Activated T-helper 2 cell treated with anti-CD3 and anti-CD28 coated beads, Interferon-gamma antibody, Interleukin-2, Interleukin-4, amounts not matched to agents 10 μg/mL and 5 μg/mL and 100 μg/mL, durations not matched to agents 14 hours and 24 hours and 36 hours (primary cell): ENCODE results near the gene B9D2. TPM values are rescaled to one million over a fixed set of nuclear protein-coding genes. Genes with fewer than 3 reads are reported as not detected.
"Not testable (repeated sequence)": the region's sequence is repeated elsewhere in the genome, so short reads cannot be mapped to it uniquely, and the experiment has no call there.

Experiments
- DNase-seq: peaks from one replicate; pipeline ENCODE4 v3.0.0; 2021; ENCODE audit warnings: low spot score
- H3K27ac Mint-ChIP-seq: one replicate; pipeline ENCODE4 v1.8.0; 2021; ENCODE audit warnings: mixed read lengths
- H3K27me3 Mint-ChIP-seq: one replicate; pipeline ENCODE4 v1.8.0; 2021; ENCODE audit warnings: low read depth, mixed read lengths
- H3K36me3 Mint-ChIP-seq: one replicate; pipeline ENCODE4 v1.8.0; 2021; ENCODE audit warnings: low read depth, mixed read lengths
- H3K4me1 Mint-ChIP-seq: one replicate; pipeline ENCODE4 v1.8.0; 2021; ENCODE audit warnings: low read depth, mixed read lengths
- H3K4me3 Mint-ChIP-seq: one replicate; pipeline ENCODE4 v1.8.0; 2021; ENCODE audit warnings: low read depth, mild to moderate bottlenecking, moderate library complexity, mixed read lengths
- H3K9me3 Mint-ChIP-seq: one replicate; pipeline ENCODE4 v1.8.0; 2021; ENCODE audit warnings: mixed read lengths
- intact Hi-C: fragments of 100-400 bp; cut with micrococcal nuclease; formaldehyde crosslinking; loops from one replicate; pipeline ENCODE4 v1.15.1; 2023
- total RNA-seq: library from RNA; stranded (reverse); gene quantifications from 2 replicates; pipeline ENCODE4 v1.2.3, GENCODE V29; 2022

B9D2 gene, protein sequence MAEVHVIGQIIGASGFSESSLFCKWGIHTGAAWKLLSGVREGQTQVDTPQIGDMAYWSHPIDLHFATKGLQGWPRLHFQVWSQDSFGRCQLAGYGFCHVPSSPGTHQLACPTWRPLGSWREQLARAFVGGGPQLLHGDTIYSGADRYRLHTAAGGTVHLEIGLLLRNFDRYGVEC
- 6.2 TPM in 2 replicates for total RNA-seq

- H3K4me1 Mint-ChIP-seq, result peaks cover 28% of the 10 kb centered on the region
- no peaks in the 10 kb centered on the region for H3K27me3 Mint-ChIP-seq
- peak; percentile 98 for DNase-seq
- peak within 1 kb of the TSS; percentile 84 for H3K4me3 Mint-ChIP-seq
- H3K36me3 Mint-ChIP-seq, result peaks cover 5% of the 10 kb centered on the region
- H3K9me3 Mint-ChIP-seq, result no peaks in the 10 kb centered on the region
- peak within 1 kb of the TSS; percentile 91 for H3K27ac Mint-ChIP-seq
- intact Hi-C loops, result loop anchor here (1.0 kb wide), 2 partner anchors 10 to 33 kb away; partner anchors contain the start of genes BCKDHA and EXOSC5
Observed at GRCh38 chr19:41363753-41364523, at the start of gene B9D2. Gene B9D2 (minus strand): TSS chr19:41364149. CDS start chr19:41363519, 630 bp downstream.

DNA sequence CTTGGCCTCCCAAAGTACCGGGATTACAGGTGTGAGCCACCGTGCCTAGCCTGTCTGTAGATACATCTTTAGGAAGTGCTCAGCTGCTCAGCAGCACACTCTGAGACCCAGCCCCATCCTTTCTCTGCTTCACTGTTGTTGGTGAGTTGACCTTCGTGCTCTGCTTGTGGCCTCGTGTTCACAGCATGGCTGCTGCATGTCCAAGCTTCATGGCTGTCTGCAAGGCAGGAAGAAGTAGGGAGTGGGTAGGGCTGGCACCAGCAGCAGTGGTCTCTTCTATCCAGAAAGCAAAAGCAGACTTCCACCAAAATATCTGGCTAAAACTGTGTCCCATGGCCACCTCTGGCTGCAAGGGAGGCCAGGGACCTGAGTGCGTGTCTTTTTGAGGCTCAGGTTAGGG lies 49.0 kb upstream of the B9D2 start:
- Mint-ChIP-seq H3K4me1 (peaks cover 7% of the 10 kb centered on the region), H3K27me3 (no peaks in the 10 kb centered on the region), H3K4me3 (no peak overlapping the region), H3K36me3 (peaks cover 9% of the 10 kb centered on the region), H3K9me3 (no peaks in the 10 kb centered on the region), H3K27ac (no peak overlapping the region)
- intact Hi-C loops, result no loop called here
- DNase-seq, result no peak

- Mint-ChIP-seq H3K36me3 (peaks cover 8% of the 10 kb centered on the region), H3K4me3 (no peak overlapping the region), H3K9me3 (no peaks in the 10 kb centered on the region), H3K27me3 (no peaks in the 10 kb centered on the region), H3K4me1 (peaks cover 7% of the 10 kb centered on the region), H3K27ac (no peak overlapping the region)
- DNase-seq, result no peak
- intact Hi-C loops, result no loop called here
Observed at GRCh38 chr19:41411968-41412265, 48.0 kb upstream of the B9D2 start.

DNA sequence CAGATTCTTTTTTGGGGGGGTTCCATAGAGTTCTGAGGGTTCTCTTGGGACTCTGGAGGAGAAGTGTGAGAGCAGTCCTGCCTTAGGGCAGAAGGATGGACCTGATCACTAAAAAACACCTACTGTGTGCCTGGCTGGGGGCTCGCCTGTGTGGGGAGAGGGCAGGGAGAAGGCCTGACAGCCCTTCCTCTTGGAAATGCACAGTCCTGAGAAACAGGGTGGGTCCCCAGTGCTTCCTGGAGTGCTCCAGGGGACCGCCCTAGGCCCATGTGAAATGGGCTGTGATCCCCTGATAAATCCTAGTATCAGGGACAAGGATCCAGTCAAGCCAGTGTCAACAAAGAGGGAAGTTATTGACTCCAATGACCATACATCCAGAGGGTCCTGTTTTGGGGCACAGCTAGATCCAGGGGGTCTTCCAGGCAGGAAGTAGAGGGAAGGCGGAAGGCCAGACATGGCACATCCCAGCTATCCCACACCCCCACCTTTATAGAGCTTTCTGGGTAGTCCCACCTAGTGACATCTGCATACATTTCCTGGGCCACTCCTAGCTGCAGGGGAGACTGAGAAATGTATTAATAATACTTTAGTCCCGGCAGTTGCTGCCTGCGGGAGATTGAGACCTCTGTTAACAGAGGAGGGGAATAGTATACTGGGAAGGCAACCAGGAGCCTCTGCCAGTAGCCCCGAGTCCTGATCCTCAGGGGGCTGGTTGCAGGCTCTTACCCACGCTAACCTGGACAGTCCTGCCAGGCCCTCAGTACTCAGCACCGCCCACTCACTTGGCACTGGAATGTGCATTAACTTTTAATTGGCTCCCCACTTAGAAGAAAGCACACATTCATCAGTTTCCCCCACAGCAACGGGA lies 47.4 kb upstream of the B9D2 start:
- Mint-ChIP-seq H3K4me3 (no peak overlapping the region), H3K36me3 (peaks cover 7% of the 10 kb centered on the region), H3K4me1 (peaks cover 7% of the 10 kb centered on the region), H3K9me3 (no peaks in the 10 kb centered on the region), H3K27ac (no peak overlapping the region), H3K27me3 (no peaks in the 10 kb centered on the region)
- DNase-seq, result no peak
- intact Hi-C loops, result no loop called here

DNA sequence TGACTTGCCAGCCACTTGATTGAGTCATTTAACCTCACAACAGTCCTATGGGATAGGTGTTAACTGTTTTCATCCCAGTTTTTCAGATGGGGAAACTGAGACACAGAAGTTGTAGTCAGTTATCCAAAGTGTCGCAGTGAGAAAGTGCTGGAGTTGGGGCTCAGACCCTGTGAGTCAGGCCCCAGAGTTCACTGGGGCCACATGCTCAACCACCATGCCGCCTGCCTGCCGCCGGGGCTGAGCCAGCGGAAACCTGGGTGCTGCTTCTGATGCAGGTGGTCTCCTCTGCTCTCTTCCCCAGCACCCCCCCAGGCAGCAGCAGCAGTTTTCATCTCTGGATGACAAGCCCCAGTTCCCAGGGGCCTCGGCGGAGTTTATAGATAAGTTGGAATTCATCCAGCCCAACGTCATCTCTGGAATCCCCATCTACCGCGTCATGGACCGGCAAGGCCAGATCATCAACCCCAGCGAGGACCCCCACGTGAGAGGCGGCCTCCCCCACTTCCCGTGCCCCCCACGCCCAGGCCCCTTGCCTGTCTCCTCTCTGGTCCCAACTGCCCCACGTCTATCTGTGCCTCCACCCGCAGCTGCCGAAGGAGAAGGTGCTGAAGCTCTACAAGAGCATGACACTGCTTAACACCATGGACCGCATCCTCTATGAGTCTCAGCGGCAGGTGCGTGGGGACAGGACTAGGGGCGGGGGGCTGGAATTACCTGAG lies 46.5 kb upstream of the B9D2 start:
- Mint-ChIP-seq H3K36me3 (peaks cover 5% of the 10 kb centered on the region), H3K4me1 (peaks cover 7% of the 10 kb centered on the region), H3K9me3 (no peaks in the 10 kb centered on the region), H3K4me3 (no peak overlapping the region), H3K27me3 (no peaks in the 10 kb centered on the region), H3K27ac (no peak overlapping the region)
- intact Hi-C loops, result no loop called here
- no peak for DNase-seq

GRCh38 chr19:41409288-41409687 lies 45.3 kb upstream of the B9D2 start:
- Mint-ChIP-seq H3K27ac (no peak overlapping the region), H3K4me3 (no peak overlapping the region), H3K36me3 (peaks cover 5% of the 10 kb centered on the region), H3K9me3 (no peaks in the 10 kb centered on the region), H3K4me1 (peaks cover 7% of the 10 kb centered on the region), H3K27me3 (no peaks in the 10 kb centered on the region)
- intact Hi-C loops, result no loop called here
- no peak for DNase-seq

GRCh38 chr19:41408846-41409245 lies 44.9 kb upstream of the B9D2 start:
- H3K9me3 Mint-ChIP-seq, H3K4me1 Mint-ChIP-seq, H3K4me3 Mint-ChIP-seq, H3K36me3 Mint-ChIP-seq, intact Hi-C loops, H3K27ac Mint-ChIP-seq, DNase-seq, H3K27me3 Mint-ChIP-seq: not testable (repeated sequence)

DNA sequence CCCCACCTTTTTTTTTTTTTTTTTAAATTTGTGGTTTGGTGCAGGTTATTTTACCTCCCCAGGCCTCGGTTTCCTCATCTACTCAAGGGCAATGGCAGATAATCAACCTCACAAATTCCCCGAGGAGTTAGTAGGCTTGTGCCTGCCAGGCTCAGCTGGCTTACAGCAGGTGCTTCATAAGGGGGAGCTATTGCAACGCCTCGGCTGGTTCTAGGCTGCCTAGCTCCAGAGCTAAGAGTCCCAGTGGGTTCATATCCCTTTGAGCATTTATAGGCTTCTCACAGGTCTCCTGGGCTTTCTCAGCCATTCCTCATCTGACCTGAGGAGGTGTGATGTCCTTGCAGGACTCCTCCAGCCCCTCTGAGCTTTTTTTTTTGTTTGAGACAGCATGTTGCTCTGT lies 44.3 kb upstream of the B9D2 start:
- Mint-ChIP-seq H3K27me3 (no peaks in the 10 kb centered on the region), H3K9me3 (no peaks in the 10 kb centered on the region), H3K27ac (no peak overlapping the region), H3K4me1 (peaks cover 7% of the 10 kb centered on the region), H3K36me3 (peaks cover 3% of the 10 kb centered on the region), H3K4me3 (no peak overlapping the region)
- no peak for DNase-seq
- intact Hi-C loops, result no loop called here

- H3K9me3 Mint-ChIP-seq, result no peaks in the 10 kb centered on the region
- H3K36me3 Mint-ChIP-seq, result peaks cover 3% of the 10 kb centered on the region
- peaks cover 7% of the 10 kb centered on the region for H3K4me1 Mint-ChIP-seq
- no peaks in the 10 kb centered on the region for H3K27me3 Mint-ChIP-seq
- no peak overlapping the region for H3K4me3 Mint-ChIP-seq
- intact Hi-C loops, result no loop called here
- no peak overlapping the region for H3K27ac Mint-ChIP-seq
- no peak for DNase-seq
Observed at GRCh38 chr19:41407271-41407670, 43.3 kb upstream of the B9D2 start.

DNA sequence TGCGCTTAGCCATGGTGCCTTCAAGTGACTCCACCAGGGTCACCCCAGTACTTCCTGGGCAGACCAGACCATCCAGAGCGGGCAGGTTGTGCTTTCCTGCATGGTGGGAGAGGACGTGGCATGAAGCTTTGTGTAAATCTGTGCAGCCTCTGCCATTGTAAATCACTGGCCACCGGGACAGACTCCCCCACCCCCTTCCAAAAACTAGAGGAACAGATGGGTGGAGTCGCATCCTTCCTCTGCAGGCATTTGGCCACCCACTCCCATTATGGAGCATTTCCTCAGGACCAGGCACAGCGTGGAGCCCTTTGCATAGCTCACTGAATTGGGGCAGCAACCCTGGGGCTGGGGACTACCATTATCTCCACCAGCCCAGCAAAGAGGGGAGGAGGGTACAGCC lies 41.8 kb upstream of the B9D2 start:
- Mint-ChIP-seq H3K4me1 (peaks cover 7% of the 10 kb centered on the region), H3K27me3 (no peaks in the 10 kb centered on the region), H3K9me3 (no peaks in the 10 kb centered on the region), H3K36me3 (peaks cover 3% of the 10 kb centered on the region), H3K4me3 (no peak overlapping the region), H3K27ac (no peak overlapping the region)
- DNase-seq, result no peak
- intact Hi-C loops, result no loop called here

GRCh38 chr19:41403181-41403970 lies 39.4 kb upstream of the B9D2 start:
- no peak for DNase-seq
- Mint-ChIP-seq H3K27ac (no peak overlapping the region), H3K36me3 (peaks cover 3% of the 10 kb centered on the region), H3K9me3 (no peaks in the 10 kb centered on the region), H3K27me3 (no peaks in the 10 kb centered on the region), H3K4me3 (no peak overlapping the region), H3K4me1 (peaks cover 10% of the 10 kb centered on the region)
- intact Hi-C loops, result no loop called here

DNA sequence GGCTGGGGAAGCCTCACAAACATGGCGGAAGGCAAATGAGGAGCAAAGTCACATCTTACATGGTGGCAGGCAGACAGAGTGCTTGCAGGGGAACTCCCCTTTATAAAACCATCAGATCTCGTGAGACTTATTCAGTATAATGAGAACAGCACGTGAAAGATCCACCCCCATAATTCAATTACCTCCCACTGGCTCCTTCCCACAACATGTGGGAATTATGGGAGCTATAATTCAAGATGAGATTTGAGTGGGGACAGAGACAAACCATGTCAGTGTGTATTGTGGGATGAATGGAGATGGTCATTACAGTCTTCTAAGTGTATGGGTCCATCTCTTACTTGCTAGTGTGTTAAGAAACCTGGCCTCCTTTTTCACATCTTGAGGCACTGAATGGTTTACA lies 38.1 kb upstream of the B9D2 start:
- no peaks in the 10 kb centered on the region for H3K9me3 Mint-ChIP-seq
- peaks cover 15% of the 10 kb centered on the region for H3K4me1 Mint-ChIP-seq
- H3K27ac Mint-ChIP-seq, result no peak overlapping the region
- intact Hi-C loops, result no loop called here
- H3K27me3 Mint-ChIP-seq, result no peaks in the 10 kb centered on the region
- DNase-seq, result no peak
- peaks cover 3% of the 10 kb centered on the region for H3K36me3 Mint-ChIP-seq
- H3K4me3 Mint-ChIP-seq, result no peak overlapping the region
